Kidney epithelial cell (primary cell): ENCODE measurements around the gene SMIM23. TPM values are rescaled to one million over a fixed set of nuclear protein-coding genes. Genes with fewer than 3 reads are reported as not detected.

Source experiments
- DNase-seq: peaks from one replicate; pipeline ENCODE4 v3.0.0-alpha.2; 2010; ENCODE audit warnings: low read depth
- H3K27me3 ChIP-seq: 2 replicates; pipeline ENCODE4 v1.6.0; 2011; ENCODE audit warnings: low read length; ENCODE audit not compliant: control insufficient read depth, insufficient read depth
- H3K36me3 ChIP-seq: 2 replicates; pipeline ENCODE4 v1.5.1; 2011; ENCODE audit warnings: low read length; ENCODE audit not compliant: control insufficient read depth, insufficient read depth
- H3K4me3 ChIP-seq: 2 replicates; pipeline ENCODE4 v1.5.1; 2011; ENCODE audit warnings: low read depth, mild to moderate bottlenecking, control low read depth, low read length
- total RNA-seq: library from RNA; depleted of rRNA; stranded (reverse); fragments of >200 nt; gene quantifications from 2 replicates; pipeline ENCODE4 v1.2.3, GENCODE V29; 2015
- TF ChIP-seq, protein P1 (sequence below): IDR thresholded peaks from 2 replicates; pipeline ENCODE4 v1.5.1; 2011; ENCODE audit warnings: mild to moderate bottlenecking, moderate library complexity, low read length, control low read depth, inconsistent platforms; ENCODE audit not compliant: insufficient read depth, poor library complexity, severe bottlenecking

SMIM23 gene
- total RNA-seq, 1 donor from 2014 or later: not detected

DNA sequence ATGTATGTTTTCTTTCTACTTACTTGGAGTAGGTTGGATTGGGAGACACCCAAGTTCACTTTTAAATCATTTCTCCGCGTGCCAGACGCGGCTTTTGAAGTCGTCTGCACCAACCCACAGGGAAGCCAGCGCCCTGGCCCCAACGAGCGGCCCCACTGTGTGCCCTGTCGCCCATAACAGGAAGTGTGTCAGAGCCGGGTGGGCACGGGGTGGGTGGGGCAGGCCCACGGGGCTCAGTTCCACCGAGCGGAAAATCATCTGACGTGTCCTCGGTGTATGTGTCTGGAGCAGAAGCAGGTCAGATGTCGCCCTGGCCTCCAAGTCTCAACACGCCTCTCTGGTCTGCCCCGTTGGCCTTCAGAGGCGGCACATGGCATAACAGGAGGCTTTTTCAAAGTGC is 22.7 kb upstream of the SMIM23 start:
- no peak for DNase-seq
- Histone ChIP-seq H3K27me3 (no peaks in the 10 kb centered on the region), H3K36me3 (no peaks in the 10 kb centered on the region), H3K4me3 (no peak overlapping the region)
- TF ChIP-seq, protein P1, sequence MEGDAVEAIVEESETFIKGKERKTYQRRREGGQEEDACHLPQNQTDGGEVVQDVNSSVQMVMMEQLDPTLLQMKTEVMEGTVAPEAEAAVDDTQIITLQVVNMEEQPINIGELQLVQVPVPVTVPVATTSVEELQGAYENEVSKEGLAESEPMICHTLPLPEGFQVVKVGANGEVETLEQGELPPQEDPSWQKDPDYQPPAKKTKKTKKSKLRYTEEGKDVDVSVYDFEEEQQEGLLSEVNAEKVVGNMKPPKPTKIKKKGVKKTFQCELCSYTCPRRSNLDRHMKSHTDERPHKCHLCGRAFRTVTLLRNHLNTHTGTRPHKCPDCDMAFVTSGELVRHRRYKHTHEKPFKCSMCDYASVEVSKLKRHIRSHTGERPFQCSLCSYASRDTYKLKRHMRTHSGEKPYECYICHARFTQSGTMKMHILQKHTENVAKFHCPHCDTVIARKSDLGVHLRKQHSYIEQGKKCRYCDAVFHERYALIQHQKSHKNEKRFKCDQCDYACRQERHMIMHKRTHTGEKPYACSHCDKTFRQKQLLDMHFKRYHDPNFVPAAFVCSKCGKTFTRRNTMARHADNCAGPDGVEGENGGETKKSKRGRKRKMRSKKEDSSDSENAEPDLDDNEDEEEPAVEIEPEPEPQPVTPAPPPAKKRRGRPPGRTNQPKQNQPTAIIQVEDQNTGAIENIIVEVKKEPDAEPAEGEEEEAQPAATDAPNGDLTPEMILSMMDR: no peak

DNA sequence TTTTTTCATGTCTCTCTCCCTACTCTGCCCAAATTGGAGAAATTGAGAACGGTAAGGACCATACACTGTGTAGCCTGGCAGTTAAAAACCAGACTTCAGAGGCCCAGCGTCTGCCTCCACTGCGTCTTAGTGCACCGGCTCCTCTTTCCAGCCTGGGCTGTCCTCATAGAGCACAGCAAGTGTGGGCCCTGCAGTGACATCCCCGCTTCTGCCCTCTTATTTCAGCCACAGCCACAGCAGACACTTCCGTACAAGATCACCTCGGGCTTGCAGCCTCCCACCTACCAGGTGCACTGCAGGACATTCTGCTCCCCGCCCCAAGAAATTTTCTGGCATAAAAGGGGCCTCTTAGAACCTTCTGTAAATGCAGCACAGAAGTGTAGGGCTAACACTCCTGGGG is 21.4 kb upstream of the SMIM23 start:
- TF ChIP-seq, protein P1: no peak
- Histone ChIP-seq H3K36me3 (no peaks in the 10 kb centered on the region), H3K4me3 (no peak overlapping the region), H3K27me3 (no peaks in the 10 kb centered on the region)
- no peak for DNase-seq

GRCh38 chr5:171766875-171767274 is 18.7 kb upstream of the SMIM23 start:
- no peak for DNase-seq
- no peaks in the 10 kb centered on the region for H3K27me3 ChIP-seq
- no peak overlapping the region for H3K4me3 ChIP-seq
- no peaks in the 10 kb centered on the region for H3K36me3 ChIP-seq
- TF ChIP-seq, protein P1: no peak

DNA sequence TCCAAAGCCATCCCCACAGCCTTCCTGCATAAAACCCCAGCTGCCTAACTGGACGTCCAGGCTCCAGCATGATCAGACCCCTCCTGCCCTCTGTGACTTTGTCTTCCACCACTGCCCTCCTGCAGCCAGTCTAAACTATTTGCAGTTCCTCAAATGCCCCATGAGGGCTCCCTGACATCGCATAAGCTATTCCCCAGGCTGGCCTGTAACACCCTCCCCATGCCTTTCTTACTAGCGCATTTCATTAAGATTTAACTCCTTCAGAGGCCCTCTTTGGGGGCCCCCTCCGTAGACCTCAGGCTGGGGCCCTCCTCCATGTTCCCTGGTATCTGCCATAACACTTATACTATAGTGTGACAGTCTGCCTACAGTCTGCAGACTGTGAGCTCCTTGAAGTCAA is 15.5 kb upstream of the SMIM23 start:
- TF ChIP-seq, protein P1: no peak
- Histone ChIP-seq H3K4me3 (no peak overlapping the region), H3K36me3 (no peaks in the 10 kb centered on the region)

DNA sequence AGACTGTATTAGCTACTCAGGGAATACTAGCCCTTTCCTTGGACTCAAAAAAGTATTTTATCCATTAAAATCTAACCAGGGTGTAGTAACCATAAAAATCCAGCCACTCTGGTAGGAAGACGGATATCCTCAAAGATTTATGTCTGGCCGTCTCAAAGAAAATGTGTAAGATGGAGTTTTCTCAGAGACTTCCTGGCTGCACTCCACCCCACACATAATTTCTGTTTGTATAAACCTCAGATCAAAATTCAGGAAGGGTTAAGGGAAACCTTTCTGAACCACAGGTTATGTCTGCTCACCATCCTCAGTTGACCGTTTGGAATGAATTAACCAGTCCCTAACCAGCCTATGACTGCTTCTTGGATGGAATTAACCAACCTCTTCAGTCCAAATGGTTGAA is 13.8 kb upstream of the SMIM23 start:
- TF ChIP-seq, protein P1: no peak
- Histone ChIP-seq H3K27me3 (no peaks in the 10 kb centered on the region), H3K36me3 (no peaks in the 10 kb centered on the region), H3K4me3 (no peak overlapping the region)
- no peak for DNase-seq

More for the DNA sequence above, 15.5 kb upstream of the SMIM23 start:
- no peaks in the 10 kb centered on the region for H3K27me3 ChIP-seq
- no peak for DNase-seq

DNA sequence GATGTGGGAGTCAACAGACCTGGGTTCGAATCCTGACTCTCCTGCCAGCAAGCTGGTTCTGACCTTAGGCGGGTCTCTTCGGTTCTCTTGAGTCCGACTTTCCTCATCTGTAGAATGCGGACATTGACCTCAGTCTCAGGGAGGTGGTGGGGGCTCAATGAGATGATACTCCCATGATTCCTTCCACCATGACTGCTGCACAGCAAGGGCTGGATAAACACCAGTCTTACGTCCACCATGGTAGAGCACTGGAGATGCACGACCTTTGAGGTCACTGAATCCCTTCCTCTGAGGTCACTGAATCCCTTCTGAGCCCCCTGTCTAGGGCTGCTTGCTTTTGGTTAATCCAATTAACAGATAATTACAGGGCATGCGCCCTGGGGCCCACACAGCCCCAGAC is 12.5 kb upstream of the SMIM23 start:
- Histone ChIP-seq H3K4me3 (no peak overlapping the region), H3K36me3 (no peaks in the 10 kb centered on the region), H3K27me3 (peaks cover 5% of the 10 kb centered on the region)
- TF ChIP-seq, protein P1: no peak
- no peak for DNase-seq
